GM19324 (cell line): ENCODE results near the gene AGPAT2.
"Not testable (repeated sequence)": the region's sequence is repeated elsewhere in the genome, so short reads cannot be mapped to it uniquely, and the experiment has no call there.

ENCODE experiments used
- ATAC-seq: cut with Tn5 transposase; IDR thresholded peaks from one replicate; pipeline ENCODE4 v1.9.1; 2021; ENCODE audit warnings: mild to moderate bottlenecking, moderate library complexity; ENCODE audit not compliant: unreplicated experiment, low FRiP score

Gene AGPAT2

DNA sequence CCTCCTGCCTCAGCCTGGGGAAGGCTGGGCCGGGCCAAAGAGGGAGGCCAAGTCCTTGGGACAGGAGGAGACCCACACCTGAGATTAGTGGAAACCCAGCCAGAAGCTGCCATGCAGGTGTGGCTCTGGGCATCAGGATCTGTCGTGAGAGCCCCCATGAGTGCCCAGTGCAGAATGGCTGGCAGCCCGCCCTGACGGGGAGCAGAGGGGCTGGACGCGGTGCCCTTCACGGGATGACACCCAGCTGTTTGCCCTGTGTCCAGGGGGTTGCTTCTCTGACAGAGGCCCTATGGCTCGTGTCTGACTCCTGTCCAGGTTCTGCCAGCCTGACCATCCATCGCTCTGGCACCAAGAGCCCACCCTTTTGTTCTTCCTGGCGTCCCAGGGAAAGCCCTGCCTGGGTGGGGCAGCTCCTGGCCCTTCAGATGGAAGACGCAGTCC lies 33.7 kb upstream of the AGPAT2 start:
- ATAC-seq: no peak

DNA sequence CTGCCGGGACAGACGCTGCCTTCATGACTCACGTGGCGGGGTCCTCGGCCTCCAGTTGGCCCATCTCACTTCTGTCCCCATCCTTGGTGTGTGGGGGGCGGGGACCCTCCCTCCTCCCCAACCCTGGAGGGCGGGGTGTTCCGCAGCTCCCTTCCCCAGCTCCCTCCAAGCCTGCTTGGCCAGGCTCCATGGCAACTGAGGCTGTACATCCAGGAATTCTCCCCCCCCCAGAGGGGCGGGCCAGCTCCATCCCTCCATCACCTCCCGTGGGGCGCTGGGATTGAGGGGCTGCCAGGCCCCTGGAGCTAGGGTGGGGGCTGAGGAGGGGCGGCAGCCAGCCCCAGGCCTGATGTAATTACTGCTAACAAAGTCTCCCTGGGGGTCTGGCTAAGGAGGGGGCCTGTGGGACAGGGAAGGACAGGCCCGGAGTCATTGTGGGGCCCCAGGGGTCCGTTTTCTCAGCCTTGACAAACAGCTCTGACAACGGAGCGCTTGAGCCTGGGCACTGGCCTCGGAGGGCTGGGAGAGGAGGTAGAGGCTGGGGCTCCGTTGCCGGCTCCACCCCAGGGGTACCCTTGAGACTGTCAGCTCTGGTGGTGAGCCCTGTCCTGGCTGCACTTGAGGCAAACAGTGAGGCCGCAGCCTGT lies 33.1 kb upstream of the AGPAT2 start:
- no peak for ATAC-seq

DNA sequence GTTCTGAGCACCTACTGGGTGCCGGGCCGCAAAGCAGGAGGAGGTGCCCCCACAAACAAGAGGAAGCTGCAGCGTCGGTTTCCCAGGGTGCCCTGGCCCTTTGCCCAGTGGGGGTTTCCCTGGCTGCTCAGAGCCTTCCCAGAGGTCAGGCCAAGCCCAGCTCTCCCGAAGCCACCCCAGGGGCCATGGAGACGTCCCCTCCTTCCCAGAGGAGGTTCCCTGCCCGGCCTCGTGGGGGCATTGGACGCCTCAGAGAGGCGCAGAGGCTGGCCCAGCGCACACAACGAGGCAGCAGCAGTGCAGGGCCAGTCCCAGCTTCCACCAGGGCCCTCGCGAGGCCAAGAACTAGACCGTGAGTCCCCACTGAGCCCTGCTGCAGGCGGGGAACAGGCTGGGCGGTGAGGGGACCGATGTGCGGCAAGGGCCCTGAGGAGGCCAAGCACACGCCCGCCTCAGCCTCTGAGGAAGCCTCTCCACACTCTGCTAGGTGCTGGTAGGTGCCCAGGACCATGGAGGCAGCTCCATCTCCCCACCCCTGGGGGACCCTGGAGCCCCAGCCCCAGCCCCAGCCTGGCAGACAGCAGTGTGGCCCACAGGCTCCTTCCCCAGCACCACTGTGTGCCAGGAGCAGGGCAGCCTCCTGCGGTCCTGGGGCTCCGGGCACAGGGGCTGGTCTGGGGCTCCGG lies 32.1 kb upstream of the AGPAT2 start:
- no peak for ATAC-seq

DNA sequence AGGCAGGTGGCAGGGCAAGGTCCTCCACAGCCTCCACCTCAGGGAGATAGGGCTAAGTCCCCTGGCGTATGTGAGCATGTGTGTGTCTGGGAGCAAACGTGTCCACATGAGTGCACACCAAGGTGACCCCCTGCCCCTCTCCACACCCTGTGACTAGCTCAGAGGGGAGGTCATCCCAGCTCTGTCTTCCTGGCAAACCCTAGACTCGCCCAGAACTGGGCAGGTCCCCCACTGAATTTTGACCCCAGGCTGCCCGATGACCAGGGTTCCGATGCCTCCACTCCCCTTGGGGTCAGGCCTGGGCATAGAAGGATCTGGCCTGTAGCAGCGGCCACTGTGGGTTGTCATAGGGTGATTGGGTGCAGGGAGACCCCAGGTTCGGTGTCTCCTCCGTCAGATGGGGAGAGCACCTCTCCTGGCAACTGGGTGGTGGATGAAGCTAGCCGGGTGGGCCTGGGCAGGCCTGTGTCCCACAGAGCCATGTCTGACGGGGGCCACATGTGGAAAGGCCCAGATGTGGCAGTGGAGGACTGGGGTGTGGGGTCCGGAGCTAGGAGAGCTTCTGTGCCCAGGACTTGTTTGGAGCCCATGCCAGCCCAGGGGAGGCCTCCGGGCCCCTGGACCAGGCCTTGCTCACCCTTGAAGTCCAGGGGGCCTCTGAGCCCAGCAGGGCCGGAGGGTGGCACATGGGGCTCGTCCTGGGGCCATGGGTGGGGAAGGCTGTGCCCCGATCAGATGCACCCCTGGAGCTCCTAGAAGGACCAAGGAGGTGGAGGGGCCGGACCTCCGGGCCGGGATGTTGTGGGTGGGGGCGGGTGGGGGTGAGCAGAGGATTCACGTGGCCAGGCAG lies 31.3 kb upstream of the AGPAT2 start:
- no peak for ATAC-seq

DNA sequence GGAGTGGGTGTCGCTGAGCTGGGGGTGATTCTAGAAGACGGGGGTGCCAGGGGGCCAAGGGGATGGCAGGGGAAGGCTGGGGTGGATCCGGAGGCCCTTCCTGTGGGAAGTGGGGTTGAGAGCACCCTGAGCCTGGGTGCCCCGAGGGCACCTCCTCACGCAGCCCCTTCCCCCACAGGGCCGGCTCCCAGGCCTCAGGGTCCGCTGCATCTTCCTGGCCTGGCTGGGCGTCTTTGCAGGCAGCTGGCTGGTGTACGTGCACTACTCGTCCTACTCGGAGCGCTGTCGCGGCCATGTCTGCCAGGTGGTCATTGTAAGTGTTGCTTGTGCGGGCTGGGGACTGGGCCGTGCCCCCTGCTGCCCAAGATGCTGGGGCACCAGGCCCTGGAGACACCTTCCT lies 30.1 kb upstream of the AGPAT2 start:
- no peak for ATAC-seq

DNA sequence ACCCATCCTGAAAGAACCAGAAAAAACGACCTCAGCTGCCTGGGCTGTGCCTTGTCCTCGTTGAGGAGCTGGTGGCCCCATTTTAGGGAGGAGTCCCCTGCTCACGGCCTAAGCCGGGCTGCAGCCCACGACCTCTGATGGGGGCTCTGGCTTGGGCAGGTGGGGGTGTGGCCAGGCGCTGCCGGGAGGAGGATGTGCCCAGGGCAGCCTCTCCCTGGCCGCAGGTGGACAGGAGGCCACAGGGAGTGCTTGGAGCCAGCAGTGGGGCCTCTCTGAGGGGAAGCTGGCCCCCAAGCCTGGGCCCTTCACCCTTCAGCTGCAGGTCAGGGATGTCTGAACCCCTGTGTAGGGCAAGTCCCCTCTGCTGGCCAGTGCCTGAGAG lies 27.6 kb upstream of the AGPAT2 start:
- ATAC-seq: no peak

DNA sequence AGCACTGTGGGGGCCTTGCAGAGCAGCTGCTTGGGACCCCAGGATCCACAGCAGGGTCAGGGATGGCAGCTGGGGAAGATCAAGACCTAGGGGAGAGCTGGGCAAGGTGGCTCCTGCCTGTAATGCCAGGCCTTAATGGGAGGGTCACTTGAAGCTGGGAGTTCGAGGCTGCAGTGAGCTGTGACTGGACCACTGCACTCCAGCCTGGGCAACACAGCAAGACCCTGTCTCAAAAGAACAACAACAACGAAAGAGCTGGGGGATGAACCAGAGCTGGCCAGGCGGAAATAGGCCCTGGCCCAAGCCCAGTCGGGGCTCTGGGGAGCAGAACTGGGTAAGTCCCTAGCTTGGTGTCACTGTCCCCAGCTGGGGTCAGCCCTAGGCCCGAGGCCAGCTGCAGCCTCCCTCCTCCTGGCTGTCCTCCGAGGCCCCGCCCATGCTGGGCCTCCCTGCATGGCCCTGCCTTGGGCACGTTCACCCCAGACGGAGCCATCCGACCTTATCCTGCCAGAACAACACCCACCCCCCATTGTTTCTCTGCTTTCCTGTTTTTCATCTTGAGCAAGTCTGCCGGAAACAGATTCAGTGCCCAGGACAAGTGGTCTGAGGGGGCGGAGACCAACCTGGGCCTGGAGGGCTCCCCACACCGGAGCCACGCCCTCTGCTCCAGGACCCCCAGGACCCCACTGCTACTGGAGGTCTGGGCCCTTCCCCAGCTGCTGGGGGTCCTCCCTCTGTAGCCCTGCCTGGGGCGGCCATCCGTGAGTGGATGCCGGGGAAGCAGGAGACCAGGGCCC lies 27.0 kb upstream of the AGPAT2 start:
- ATAC-seq: no peak

DNA sequence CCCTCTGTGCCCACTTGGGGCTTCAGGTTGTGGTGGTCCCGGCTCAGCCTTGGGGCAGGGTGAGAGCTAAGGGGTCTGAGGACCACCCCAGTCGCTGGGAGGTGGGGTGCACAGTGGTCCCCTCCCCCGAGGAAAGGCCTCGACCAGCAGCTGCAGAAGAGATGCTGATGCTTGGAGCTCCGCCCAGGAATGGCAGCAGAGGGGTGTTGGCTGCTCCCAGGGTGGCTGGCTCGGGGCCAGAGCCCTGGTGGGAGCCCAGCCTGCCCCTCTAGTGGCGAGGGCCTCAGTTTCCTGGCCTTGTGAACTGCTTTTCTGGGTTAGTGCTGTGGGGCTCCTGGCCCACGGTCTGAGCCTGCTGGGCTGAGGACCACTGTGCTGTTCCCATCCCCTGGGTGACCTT lies 26.3 kb upstream of the AGPAT2 start:
- no peak for ATAC-seq

DNA sequence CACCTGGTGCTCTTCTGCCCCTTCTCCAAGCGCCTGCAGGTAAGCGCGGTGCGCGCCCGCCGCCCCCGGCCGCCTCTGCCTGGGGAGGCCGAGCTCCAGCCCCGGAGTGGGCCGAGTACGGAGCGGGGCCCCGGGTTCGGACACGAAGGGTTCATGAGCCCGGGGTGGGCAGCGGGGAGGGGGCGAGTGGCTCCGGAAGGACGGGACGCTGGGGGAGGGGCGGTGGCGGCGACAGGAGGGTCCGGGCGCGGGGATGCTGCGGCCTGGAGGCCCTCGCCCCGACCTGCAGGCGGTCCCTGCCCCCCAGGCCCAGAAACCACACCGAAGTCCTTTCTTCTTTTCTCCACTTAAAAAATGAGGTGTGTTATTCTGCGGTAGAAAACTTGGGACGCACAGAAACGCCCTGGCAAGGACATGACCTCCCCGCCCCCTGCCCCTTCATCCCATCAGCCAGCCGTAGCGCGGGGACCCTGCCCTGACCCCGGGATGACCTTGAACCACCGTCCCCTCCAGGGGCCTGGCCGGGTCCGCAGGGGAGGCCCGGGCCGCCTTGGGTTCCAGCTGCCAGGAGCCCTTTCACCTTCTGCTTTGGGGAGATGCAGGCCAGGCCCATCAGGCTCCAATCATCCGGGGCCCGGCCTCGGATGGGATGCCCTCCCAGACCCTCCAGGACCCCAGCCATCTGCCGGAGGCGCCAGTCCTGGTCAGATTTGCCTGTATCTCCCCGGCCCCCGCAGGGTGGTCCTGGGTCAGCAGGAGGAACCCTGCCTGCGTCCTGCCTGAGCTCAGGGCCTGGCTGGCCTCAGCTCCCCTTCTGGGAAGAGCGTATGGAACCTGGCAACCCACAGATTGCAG lies 25.7 kb upstream of the AGPAT2 start:
- ATAC-seq: no peak

DNA sequence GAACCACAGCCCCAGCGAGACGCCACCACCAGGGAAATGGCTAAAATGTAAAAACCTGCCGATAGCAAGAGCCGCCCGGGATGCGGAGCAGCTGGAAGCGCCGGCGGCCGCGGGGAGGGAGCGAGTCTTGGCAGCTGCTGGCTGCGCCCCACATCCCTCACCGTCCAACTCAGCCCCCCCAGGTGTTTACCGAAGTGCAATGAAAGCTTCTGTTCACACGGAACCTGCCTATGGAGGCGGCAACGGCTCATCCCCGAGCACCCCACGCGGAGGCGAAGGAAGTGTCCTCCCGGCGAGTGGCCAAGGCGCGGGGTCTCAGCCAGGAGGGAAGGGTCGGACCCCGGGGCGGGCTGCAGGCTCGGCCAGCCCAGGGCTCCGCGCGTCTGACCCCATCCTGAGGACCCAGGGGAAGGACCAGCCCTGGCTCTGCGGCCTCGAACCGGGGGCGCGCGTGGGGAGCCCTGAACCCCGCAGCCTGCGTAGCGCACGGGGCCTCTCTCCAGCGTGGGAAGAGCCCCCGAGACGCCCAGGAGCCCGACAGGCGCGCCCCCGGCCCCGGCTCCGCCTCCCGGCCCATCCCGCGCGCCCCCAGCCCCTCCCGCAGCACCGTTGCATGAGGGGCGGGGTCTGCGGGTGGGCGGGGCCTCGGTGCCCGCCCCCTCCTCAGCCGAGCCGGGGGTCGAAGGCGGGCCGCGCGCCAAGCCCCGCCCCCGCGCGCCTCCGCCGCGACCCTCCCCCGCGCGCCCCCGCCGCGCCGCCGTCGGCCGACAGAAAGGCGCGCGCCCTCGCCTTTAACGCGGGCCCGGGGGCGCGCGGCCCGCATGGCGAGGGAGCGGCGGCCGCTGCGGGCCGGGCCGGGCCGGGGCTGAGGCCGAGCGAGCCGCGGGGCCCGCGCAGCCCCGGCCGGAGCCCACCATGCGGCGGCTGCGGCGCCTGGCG lies 24.8 kb upstream of the AGPAT2 start, which contains the start of gene DIPK1B:
Gene DIPK1B, plus strand, starts transcription at position 822 of the 939 bp plus-strand sequence. Its CDS starts 94 bp downstream, at position 916.
- ATAC-seq: no peak

DNA sequence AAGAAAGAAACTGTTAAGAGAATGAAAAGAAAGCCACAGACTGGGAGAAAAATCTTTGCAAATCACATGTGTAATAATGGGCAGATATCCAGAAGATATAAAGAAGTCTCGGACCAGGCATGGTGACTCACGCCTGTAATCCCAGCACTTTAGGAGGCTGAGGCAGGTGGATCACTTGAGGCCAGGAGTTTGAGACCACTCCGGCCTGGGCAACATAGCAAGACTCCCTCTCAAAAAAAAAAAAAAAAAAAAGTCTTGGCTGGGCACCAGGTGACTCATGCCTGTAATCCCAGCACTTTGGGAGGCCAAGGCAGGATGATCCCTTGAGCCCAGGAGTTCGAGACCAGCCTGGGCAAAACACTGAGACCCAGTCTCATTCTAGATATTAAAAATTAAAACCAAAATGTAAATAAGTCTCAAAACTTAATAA lies 24.0 kb upstream of the AGPAT2 start:
- not testable (repeated sequence) for ATAC-seq

DNA sequence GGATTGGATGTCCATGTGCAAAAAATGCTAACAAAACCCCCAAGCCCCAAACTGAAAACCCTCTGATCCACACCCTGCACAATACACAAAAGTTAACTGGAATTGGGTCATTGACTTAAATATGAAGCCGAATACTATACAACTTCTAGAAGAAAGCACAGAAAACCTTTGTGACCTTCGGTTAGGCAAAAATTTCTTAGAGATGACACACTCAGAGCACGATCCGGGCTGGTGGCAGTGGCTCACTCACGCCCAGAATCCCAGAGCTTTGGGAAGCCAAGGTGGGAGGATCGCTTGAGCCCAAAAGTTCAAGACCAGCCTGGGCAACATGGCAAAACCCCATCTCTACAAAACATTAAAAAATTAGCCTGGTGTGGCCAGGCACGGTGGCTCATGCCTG lies 23.3 kb upstream of the AGPAT2 start:
- ATAC-seq: no peak

DNA sequence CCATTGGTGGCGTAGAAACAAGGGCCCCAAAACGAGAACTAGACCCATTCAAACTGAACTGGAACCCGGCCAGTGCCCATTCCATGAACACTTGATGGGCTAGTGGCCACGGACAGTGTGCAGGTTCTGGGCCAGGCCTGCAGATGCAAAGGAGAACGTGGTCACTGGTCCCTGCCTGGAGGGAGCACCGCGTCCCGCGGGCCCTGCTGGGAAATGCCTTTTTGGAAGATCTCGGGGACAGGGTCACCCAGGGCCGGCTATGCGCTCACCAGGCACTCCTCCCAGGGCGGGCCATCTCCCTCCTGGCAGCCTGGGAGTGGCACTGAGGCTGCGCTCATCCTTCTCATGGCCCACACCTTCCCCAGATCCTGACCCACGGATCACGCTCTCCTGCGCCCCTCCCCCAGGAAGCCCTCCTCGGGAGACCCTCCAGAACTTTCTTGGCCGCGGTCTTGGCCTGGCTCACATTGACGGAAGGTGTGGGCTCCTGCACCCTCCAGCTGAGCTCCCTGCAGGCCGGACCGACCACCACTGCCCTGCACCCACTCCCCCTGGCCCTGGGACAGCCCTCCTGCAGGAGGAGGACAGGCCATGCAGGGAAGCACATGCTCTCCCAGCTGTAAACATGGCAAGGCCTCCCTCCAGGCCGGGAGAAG lies 22.3 kb upstream of the AGPAT2 start:
- ATAC-seq: no peak

DNA sequence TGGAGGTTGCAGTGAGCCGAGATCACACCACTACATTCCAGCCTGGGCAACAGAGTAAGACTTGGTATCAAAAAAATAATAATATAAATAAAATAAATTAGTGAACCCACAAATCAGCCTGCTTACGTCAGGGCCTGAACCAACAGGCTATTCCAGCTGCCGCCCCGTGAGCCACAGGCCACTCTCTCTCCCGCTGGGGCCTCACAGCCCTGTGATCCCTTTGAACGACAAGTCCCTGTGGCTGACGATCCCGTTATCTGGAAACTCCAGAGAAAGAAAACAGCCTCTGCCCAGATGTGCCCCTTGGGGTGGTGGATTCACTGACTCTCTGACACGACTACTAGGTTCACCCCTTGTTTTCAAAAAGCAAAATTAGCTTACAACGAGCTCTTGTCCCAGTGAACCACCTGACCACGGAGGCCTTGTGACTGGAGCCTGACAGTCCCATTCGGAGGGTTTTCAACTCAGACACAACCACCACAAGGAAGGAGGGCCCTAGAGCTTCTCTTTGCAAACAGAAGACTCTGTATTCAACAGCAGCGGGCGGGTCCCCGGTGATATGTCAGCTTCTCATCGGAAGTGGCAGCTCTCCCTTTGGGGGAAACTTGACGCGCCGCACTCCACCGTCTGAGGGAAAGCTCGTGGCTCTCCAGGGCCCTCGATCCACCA lies 20.7 kb upstream of the AGPAT2 start:
- no peak for ATAC-seq

DNA sequence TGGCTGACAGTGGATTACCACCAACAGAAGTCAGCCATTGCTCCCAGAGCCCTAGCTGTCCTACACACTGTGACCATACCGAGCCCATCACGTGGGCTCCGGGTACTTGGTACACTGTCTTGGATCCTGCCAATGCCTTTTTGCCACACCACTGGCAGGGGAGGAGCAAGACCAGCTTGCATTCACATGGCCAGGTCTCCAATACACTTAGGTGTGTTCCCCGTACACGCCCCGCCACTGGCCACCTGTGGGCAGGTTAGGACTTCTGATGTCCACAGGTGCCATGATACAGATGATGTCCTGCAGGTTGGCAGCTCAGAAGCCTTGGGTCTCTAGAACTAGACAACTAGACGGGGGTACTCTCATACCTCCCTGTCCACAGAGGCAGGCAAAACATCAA lies 19.8 kb upstream of the AGPAT2 start:
- ATAC-seq: no peak

DNA sequence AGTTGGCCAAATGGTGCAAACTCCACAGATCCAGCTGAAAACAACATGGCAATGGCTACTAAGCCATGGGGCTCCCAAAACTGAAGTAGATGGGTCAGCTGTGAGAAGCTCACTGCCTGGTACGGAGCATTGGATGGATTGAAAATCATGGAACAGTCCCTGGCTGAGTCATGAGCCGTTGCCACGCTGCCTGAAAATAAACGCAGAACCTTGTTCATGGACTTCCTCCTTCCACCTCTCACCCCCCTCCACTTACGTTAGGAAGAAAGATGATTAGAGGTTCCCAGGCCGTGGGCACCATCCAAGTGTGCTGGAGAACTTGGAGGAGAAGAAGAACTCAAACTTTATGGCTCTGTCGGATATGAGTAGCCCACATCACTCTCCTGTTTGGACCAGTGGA lies 18.3 kb upstream of the AGPAT2 start:
- ATAC-seq: no peak

DNA sequence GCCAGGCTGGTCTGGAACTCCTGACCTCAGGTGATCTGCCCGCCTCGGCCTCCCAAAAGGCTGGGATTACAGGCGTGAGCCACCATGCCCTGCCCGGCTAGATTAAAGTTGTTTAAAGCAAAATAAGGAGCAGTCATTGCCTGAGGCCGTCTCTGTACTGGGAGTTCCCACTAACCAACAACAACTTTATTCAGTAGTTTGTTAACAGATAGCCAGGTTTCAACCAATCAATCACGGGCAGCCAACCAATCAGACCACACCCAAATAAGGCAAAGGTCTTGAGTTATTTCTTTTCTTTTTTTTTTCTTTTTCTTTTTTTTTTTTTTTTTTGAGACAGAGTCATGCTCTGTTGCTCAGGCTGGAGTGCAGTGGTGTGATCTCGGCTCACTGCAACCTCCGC lies 17.5 kb upstream of the AGPAT2 start:
- ATAC-seq: not testable (repeated sequence)
